Natural killer cell (primary cell): ENCODE results near the gene CPLX3. TPM values are rescaled to one million over a fixed set of nuclear protein-coding genes. Genes with fewer than 3 reads are reported as not detected.

Experiments used
- ATAC-seq, 3 donors: fragments of 150-1000 bp in 2 of 3; fragments of 200-7000 bp in 1 of 3; cut with Tn5 transposase; 1 replicate in 1 of 3; 2 replicates in 2 of 3; pipeline ENCODE4 v1.10.0; 2021; ENCODE audit warnings: mild to moderate bottlenecking in 2 of 3, moderate library complexity in 2 of 3
- DNase-seq, 2 donors: peaks; one replicate each; pipeline versions ENCODE4 v3.0.0 to v3.0.0-alpha.2; 2013 to 2021; ENCODE audit warnings: mixed read lengths in 1 of 2
- H3K27ac ChIP-seq: one replicate; pipeline ENCODE4 v1.5.1; 2013; ENCODE audit warnings: mild to moderate bottlenecking, low read length
- H3K27me3 ChIP-seq: one replicate; pipeline ENCODE4 v1.6.1; 2013; ENCODE audit warnings: low read length; ENCODE audit not compliant: control insufficient read depth, insufficient read depth
- H3K36me3 ChIP-seq: one replicate; pipeline ENCODE4 v1.6.1; 2013; ENCODE audit warnings: low read length; ENCODE audit not compliant: control insufficient read depth, insufficient read depth
- H3K4me1 ChIP-seq: one replicate; pipeline ENCODE4 v1.6.1; 2013; ENCODE audit warnings: low read length; ENCODE audit not compliant: control insufficient read depth, insufficient read depth
- H3K4me3 ChIP-seq: one replicate; pipeline ENCODE4 v1.5.1; 2013; ENCODE audit warnings: low read length
- H3K9me3 ChIP-seq: one replicate; pipeline ENCODE4 v1.6.1; 2013; ENCODE audit warnings: low read length; ENCODE audit not compliant: control insufficient read depth, insufficient read depth
- H3K27ac Mint-ChIP-seq, 2 donors: one replicate each; pipeline ENCODE4 v1.8.0; 2022; ENCODE audit warnings: mild to moderate bottlenecking in 2 of 2, mixed read lengths in 2 of 2, moderate library complexity in 1 of 2
- H3K27me3 Mint-ChIP-seq, 2 donors: one replicate each; pipeline ENCODE4 v1.8.0; 2022; ENCODE audit warnings: low read depth in 2 of 2, mixed read lengths in 2 of 2
- H3K36me3 Mint-ChIP-seq: one replicate; pipeline ENCODE4 v1.8.0; 2022; ENCODE audit warnings: mixed read lengths
- H3K4me1 Mint-ChIP-seq, 2 donors: one replicate each; pipeline ENCODE4 v1.8.0; 2022; ENCODE audit warnings: mixed read lengths in 2 of 2
- H3K4me3 Mint-ChIP-seq: one replicate; pipeline ENCODE4 v1.8.0; 2022; ENCODE audit warnings: mild to moderate bottlenecking, moderate library complexity, mixed read lengths
- H3K9me3 Mint-ChIP-seq, 2 donors: one replicate each; pipeline ENCODE4 v1.8.0; 2022; ENCODE audit warnings: mixed read lengths in 2 of 2
- WGBS: methylation state at CpG from one replicate; pipeline ENCODE4 v1.1.7; 2013; ENCODE audit warnings: missing lambda C conversion rate; ENCODE audit not compliant: insufficient coverage; 5-methylcytosine and 5-hydroxymethylcytosine counted together
- intact Hi-C: fragments of 100-400 bp; cut with micrococcal nuclease; formaldehyde crosslinking; loops from one replicate; pipeline ENCODE4 v1.14.2; 2022
- total RNA-seq, 4 donors: library from RNA; stranded (reverse); fragments of 120-200 nt in 1 of 4; gene quantifications; one replicate each; pipeline versions ENCODE4 v1.2.3 to v1.2.4, GENCODE V29; 2013 to 2022
- TF ChIP-seq, protein P1 (sequence below): fragments of 200-600 bp; IDR thresholded peaks from one replicate; pipeline ENCODE4 v1.8.0; 2022; ENCODE audit warnings: antibody characterized with exemption

The CPLX3 gene
- total RNA-seq, 3 donors from 2014 or later (not counting 1 experiment from before 2014, with no cell fraction given): 0.16 to 0.93 TPM; not detected in 1

DNA sequence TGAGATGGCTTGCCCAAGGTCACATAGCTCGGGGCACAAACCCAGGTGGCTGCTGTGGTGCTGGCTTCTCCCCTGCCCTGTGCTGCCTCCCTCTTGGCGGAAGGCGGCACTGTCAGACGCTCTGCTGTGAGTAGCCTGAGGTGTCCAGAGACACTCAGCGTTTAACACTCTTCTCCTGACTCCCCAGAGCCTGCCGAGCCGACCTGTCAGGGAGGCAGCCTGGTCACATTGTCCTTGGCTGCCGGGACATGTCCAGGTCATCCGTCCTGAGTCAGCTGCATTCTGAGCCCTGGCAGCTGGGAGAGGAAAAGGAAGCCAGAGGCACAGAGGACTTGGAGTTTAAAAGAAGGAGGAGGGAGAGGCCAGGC is 9.1 kb upstream of the CPLX3 start:
- Mint-ChIP-seq H3K4me3 (no peak overlapping the region), H3K27ac (no peak overlapping the region), H3K9me3 (no peaks in the 10 kb centered on the region), H3K4me1 (peaks cover 7 to 22% of the 10 kb centered on the region in 2 donors), H3K27me3 (peaks cover 0 to 8% of the 10 kb centered on the region in 2 donors), H3K36me3 (no peaks in the 10 kb centered on the region)
- Histone ChIP-seq H3K27ac (no peak overlapping the region), H3K9me3 (no peaks in the 10 kb centered on the region), H3K4me1 (peaks cover 15% of the 10 kb centered on the region), H3K27me3 (no peaks in the 10 kb centered on the region), H3K36me3 (no peaks in the 10 kb centered on the region), H3K4me3 (no peak overlapping the region)
- intact Hi-C loops: no loop called here
- no peak for DNase-seq
- TF ChIP-seq, protein P1, sequence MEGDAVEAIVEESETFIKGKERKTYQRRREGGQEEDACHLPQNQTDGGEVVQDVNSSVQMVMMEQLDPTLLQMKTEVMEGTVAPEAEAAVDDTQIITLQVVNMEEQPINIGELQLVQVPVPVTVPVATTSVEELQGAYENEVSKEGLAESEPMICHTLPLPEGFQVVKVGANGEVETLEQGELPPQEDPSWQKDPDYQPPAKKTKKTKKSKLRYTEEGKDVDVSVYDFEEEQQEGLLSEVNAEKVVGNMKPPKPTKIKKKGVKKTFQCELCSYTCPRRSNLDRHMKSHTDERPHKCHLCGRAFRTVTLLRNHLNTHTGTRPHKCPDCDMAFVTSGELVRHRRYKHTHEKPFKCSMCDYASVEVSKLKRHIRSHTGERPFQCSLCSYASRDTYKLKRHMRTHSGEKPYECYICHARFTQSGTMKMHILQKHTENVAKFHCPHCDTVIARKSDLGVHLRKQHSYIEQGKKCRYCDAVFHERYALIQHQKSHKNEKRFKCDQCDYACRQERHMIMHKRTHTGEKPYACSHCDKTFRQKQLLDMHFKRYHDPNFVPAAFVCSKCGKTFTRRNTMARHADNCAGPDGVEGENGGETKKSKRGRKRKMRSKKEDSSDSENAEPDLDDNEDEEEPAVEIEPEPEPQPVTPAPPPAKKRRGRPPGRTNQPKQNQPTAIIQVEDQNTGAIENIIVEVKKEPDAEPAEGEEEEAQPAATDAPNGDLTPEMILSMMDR: no peak
- 64% methylated on average over 9 of the region's 9 CpGs for WGBS
- no peak for ATAC-seq

- H3K4me1 ChIP-seq: peaks cover 15% of the 10 kb centered on the region
- intact Hi-C loops: no loop called here
- Mint-ChIP-seq H3K4me1 (peaks cover 7 to 22% of the 10 kb centered on the region in 2 donors), H3K9me3 (no peaks in the 10 kb centered on the region), H3K27ac (no peak overlapping the region), H3K4me3 (no peak overlapping the region), H3K27me3 (peaks cover 0 to 9% of the 10 kb centered on the region in 2 donors), H3K36me3 (no peaks in the 10 kb centered on the region)
- no peaks in the 10 kb centered on the region for H3K27me3 ChIP-seq
- no peaks in the 10 kb centered on the region for H3K9me3 ChIP-seq
- H3K27ac ChIP-seq: no peak overlapping the region
- H3K4me3 ChIP-seq: no peak overlapping the region
- DNase-seq (no peak), ATAC-seq (no peak)
- TF ChIP-seq, protein P1: no peak
- H3K36me3 ChIP-seq: no peaks in the 10 kb centered on the region
- WGBS: 90% methylated on average over 5 of the region's 5 CpGs
These were observed 6.4 kb upstream of the CPLX3 start for GRCh38 chr15:74820056-74820455.

DNA sequence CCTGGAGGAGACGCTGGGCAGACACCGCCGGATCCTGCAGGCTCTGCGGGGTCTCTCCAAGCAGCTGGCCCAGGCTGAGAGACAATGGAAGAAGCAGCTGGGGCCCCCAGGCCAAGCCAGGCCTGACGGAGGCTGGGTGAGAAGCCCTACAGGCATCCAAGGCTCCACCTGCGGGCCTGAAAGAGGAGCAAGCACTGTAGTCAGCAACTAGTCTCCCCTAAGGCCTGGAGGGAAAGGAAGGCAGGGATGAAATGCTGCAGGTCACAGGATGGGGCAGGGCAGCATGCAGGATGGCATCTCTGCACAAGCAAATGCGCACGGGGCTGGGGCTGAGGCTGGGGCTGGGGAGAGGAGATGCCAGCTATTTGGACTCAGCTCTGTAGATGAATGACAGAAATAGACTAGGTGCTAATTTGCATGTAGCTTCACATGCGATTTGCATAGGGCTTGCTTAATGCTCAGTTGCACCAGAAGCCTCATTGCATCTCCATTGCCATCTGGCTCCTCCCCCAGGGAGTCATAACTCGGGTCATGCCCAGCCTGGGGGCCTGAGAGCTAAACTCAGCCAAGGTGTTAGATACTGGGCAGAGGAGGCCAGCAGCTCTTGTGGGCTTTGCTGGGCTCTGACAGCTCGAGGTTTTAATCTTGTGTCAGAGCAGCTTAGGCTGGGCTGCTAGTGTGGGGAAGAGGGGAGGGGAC is 5.2 kb upstream of the CPLX3 start:
- Histone ChIP-seq H3K4me3 (no peak overlapping the region), H3K36me3 (no peaks in the 10 kb centered on the region), H3K4me1 (peaks cover 17% of the 10 kb centered on the region), H3K9me3 (no peaks in the 10 kb centered on the region), H3K27ac (no peak overlapping the region), H3K27me3 (peaks cover 6% of the 10 kb centered on the region)
- H3K9me3 Mint-ChIP-seq: no peaks in the 10 kb centered on the region
- H3K27ac Mint-ChIP-seq: no peak overlapping the region
- 70% methylated on average over 11 of the region's 11 CpGs for WGBS
- TF ChIP-seq, protein P1: no peak
- no peak for ATAC-seq
- intact Hi-C loops: no loop called here
- DNase-seq: no peak
- H3K27me3 Mint-ChIP-seq: peaks cover 0 to 10% of the 10 kb centered on the region in 2 donors
- no peak overlapping the region for H3K4me3 Mint-ChIP-seq
- no peaks in the 10 kb centered on the region for H3K36me3 Mint-ChIP-seq
- H3K4me1 Mint-ChIP-seq: peaks cover 7 to 16% of the 10 kb centered on the region in 2 donors

DNA sequence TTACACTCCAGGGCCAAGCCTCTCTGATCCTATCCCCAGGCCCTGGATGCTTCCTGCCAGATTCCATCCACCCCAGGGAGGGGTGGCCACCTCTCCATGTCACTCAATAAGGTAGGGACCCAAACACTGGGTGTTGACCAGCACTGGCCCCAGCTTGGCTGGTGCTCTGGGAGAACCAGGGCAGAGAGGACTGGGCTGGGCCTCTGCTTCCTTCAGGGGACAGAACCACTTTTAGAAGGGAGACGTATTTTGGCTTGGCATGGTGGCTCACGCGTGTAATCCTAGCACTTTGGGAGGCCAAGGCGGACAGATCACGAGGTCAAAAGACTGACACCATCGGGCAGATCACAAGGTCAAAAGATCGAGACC is 4.7 kb upstream of the CPLX3 start:
- no peaks in the 10 kb centered on the region for H3K9me3 ChIP-seq
- Mint-ChIP-seq H3K9me3 (no peaks in the 10 kb centered on the region), H3K4me3 (no peak overlapping the region), H3K27me3 (peaks cover 0 to 13% of the 10 kb centered on the region in 2 donors), H3K4me1 (peaks cover 7 to 21% of the 10 kb centered on the region in 2 donors), H3K36me3 (no peaks in the 10 kb centered on the region), H3K27ac (no peak overlapping the region)
- intact Hi-C loops: no loop called here
- peaks cover 21% of the 10 kb centered on the region for H3K4me1 ChIP-seq
- WGBS: 94% methylated on average over 7 of the region's 7 CpGs
- H3K4me3 ChIP-seq: no peak overlapping the region
- TF ChIP-seq, protein P1: no peak
- no peak for ATAC-seq
- DNase-seq: no peak
- H3K27ac ChIP-seq: no peak overlapping the region
- H3K27me3 ChIP-seq: peaks cover 9% of the 10 kb centered on the region
- no peaks in the 10 kb centered on the region for H3K36me3 ChIP-seq
